Measurements from ENCODE around the gene LTB4R.
A peak's percentile ranks its signal among the peaks of the same experiment; 100 is the strongest.

The LTB4R gene

DNA sequence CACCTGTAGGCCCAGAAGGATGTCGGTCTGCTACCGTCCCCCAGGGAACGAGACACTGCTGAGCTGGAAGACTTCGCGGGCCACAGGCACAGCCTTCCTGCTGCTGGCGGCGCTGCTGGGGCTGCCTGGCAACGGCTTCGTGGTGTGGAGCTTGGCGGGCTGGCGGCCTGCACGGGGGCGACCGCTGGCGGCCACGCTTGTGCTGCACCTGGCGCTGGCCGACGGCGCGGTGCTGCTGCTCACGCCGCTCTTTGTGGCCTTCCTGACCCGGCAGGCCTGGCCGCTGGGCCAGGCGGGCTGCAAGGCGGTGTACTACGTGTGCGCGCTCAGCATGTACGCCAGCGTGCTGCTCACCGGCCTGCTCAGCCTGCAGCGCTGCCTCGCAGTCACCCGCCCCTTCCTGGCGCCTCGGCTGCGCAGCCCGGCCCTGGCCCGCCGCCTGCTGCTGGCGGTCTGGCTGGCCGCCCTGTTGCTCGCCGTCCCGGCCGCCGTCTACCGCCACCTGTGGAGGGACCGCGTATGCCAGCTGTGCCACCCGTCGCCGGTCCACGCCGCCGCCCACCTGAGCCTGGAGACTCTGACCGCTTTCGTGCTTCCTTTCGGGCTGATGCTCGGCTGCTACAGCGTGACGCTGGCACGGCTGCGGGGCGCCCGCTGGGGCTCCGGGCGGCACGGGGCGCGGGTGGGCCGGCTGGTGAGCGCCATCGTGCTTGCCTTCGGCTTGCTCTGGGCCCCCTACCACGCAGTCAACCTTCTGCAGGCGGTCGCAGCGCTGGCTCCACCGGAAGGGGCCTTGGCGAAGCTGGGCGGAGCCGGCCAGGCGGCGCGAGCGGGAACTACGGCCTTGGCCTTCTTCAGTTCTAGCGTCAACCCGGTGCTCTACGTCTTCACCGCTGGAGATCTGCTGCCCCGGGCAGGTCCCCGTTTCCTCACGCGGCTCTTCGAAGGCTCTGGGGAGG is at the start of gene LTB4R:
TSS of gene LTB4R (plus strand) at position 857 of the 959 bp plus-strand sequence. CDS start 4,150 bp downstream, outside the sequence.
- peak; percentile 77 to 78 for DNase-seq

GRCh38 chr14:24261969-24262327 is 49.4 kb upstream of the LTB4R start:
- DNase-seq: no peak

- DNase-seq: no peak
These were observed 48.2 kb upstream of the LTB4R start, which contains the start of gene TGM1 for GRCh38 chr14:24262821-24263733. Gene TGM1 (minus strand): TSS chr14:24263177. CDS start chr14:24262352, 825 bp downstream.

- no peak for DNase-seq
These were observed 47.5 kb upstream of the LTB4R start for GRCh38 chr14:24263848-24264247.

GRCh38 chr14:24264298-24264697 is 47.0 kb upstream of the LTB4R start:
- no peak for DNase-seq

GRCh38 chr14:24266344-24267244 is 44.7 kb upstream of the LTB4R start:
- DNase-seq: no peak

- no peak for DNase-seq
These were observed 43.8 kb upstream of the LTB4R start for GRCh38 chr14:24267516-24267915.

DNA sequence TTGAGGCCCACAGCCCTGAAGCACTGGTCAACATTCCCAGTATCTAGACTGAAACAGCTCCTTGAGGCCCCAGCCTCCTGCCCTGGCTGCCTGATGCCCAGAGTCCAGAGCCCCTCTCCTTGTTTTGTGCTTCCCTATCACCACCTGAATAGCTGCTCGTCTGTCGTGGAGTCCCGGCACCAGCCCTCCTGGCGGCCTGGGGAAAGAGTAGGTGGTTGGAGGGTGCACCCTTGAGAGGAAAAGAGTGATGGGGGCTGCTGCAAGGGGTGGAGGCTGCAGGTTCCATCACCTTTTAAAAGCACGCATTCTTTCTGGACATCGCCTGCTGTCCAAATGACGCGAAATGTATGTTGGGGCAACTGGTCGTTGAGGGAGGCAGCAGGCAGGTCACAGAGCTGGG is 43.1 kb upstream of the LTB4R start:
- no peak for DNase-seq

DNA sequence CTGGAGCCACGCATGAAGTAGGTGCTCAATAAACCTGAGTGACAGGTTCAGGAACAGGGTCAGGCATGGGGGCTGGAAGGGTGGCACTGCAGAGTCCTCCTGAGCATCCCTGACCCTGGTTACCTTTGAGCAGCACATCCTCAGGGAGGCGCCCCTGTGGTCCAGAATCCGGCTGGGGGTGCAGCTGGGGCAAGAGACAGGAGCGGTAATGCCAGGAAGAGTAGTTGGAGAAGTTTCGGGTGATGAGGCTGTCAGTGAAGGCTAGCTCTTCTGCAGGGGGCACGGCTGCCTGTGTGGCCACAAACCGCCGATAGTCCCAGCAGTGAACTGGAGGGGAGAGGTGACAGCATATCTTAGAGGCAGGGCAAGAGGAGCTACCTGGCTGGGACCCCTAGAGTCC is 41.9 kb upstream of the LTB4R start:
- no peak for DNase-seq

DNA sequence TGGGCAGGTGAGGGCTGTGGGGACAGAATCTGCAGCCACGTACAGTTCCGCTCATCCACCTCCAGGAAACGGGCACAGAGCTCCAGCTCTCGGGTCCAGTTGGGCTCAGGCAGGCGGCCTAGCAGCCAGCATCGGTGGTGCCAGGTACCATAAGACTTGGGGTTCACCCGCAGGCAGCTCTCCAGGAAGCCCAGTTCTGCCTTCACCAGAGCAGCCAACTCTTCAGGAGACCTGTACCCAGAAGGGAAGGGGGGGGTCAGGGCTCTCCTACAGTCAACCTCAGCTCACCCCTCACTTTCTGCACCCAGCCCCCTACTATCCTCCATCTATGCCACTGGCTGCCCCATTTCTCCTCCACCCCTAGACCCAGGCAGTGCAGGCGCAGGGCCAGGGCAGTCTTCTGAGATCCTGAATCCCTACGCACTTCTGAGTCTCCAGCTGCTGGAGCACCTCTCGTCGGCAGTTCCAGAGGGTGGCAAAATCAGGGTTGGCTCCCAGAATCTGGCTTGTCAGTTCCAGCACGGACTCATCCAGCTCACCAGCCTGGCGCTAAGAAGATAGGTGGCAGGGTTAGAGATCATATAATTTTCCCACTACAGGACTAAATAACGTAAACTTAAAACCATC is 41.3 kb upstream of the LTB4R start:
- no peak for DNase-seq

DNA sequence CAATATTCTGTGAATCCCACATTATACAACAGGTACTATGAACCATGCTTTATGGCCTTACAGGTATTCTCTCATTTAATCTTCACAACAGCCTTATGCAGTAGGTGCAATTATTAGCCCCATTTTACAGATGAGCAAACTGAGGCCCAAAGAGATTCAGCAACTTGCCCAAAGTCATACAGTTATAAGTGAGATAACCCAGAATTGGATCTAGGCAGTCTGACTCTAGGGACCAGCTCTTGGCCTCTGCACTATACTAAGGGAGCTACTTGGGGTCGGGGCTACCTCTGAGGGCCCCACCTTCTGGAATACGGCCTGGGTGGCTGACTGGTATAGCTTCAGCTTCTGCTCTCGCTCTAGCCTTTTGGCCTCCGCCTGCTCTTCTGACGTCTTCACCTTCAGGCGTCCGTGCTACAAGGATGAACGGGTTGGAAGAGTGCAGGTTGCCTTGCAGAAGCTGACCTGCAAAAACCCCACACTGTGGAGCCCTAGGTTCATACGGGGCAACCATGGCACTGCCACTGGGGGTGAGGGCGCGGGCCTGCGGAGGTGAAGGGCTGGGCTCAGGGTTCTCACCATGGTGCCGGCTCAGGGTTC is 40.7 kb upstream of the LTB4R start:
- no peak for DNase-seq

GRCh38 chr14:24271134-24271833 is 40.0 kb upstream of the LTB4R start, which contains the start of gene RABGGTA:
Gene RABGGTA (minus strand): TSS chr14:24271597. CDS start chr14:24271115, 482 bp downstream.
- DNase-seq: peak; percentile 96

DNA sequence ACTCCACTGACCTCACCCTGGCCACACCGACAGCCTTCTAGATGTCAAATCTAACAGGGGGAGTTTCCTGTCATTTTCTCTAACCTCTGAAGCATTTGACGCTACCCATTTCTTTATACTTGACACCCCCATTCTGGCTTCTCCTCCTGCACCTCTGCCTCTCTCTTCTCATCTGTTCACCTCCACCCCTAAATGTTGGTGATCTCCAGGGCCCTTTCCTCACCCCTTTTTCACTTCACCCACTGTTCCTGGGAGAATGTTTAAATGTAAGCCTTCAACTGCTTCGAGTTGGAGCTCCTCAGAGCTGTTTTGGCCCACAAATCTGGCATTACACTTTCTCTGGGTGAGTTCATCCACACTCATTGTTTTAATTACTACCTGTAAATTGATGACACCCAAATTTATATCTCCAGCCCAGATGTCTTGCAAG is 39.5 kb upstream of the LTB4R start:
- DNase-seq: no peak

GRCh38 chr14:24272467-24272866 is 38.8 kb upstream of the LTB4R start:
- DNase-seq: no peak

DNA sequence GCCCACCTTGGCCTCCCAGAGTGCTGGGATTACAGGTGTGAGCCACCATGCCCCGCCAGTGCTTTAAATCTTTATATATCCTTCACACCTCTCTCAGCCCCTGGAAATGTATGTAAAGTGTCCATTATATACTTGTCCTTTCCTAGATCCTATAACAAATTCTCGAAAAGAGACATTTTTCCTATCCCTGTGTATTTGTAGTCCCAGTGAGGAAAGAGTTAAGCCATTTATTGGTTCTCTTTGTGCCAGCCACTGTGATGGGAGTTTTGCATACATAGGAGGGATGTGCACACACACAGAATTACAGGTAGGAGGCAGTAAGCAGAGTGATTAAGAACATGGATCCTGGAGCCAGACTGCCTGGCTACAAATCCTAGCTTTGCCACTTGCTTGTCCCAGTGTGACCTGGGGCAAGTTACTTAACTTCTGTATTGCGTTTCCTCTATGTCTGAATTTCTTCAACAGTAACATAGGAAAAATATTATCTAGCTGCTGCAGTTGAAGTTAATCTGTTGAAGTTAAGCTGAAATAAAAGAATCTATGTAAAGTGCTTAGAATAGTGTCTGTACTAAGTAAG is 37.8 kb upstream of the LTB4R start:
- peak in 1 of 2 donors; percentile 7 for DNase-seq

DNA sequence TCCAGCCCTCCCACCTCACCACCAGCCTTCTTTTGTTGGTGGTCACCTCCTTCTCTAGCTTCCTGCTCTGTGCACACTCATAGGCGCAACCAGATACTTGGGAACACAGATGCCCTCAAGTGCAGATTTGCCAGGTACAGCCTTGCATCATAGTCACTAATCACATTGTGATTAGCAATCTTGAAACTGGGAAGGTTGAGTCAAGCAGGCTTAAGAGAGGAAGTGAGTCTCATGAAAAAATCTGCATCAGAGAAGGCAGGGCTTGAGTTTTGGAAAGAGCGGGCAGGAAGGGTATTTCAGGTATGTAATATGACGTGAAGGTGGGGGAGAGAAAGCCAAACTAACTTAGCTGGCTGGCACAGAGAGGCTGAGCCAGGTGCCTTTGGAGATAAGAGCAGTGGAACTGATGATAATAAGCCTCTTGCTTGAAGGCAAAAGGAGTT is 37.2 kb upstream of the LTB4R start:
- DNase-seq: peak; percentile 49 to 63

GRCh38 chr14:24277071-24277470 is 34.2 kb upstream of the LTB4R start:
- DNase-seq: no peak

GRCh38 chr14:24277606-24278321 is 33.5 kb upstream of the LTB4R start:
- peak in 1 of 2 donors; percentile 51 for DNase-seq

- no peak for DNase-seq
These were observed 32.9 kb upstream of the LTB4R start for GRCh38 chr14:24278424-24278823.

Measured in CD4-positive, alpha-beta T cell treated with Interleukin-1 beta for 1 hour (primary cell).